Activated T-cell treated with anti-CD3 and anti-CD28 coated beads for 24 hours (primary cell): ENCODE measurements around the gene ENPEP.
"Not testable (repeated sequence)": the region's sequence is repeated elsewhere in the genome, so short reads cannot be mapped to it uniquely, and the experiment has no call there.

Source experiments
- DNase-seq: peaks from one replicate; pipeline ENCODE4 v3.0.0-alpha.2; 2020; ENCODE audit warnings: low read depth

The ENPEP gene

GRCh38 chr4:110516106-110516922 is 40.4 kb downstream of the ENPEP start:
- peak; percentile 53 for DNase-seq

GRCh38 chr4:110518889-110519490 is 43.0 kb downstream of the ENPEP start:
- no peak for DNase-seq

- no peak for DNase-seq
These were observed 44.9 kb downstream of the ENPEP start for GRCh38 chr4:110520886-110521285.

GRCh38 chr4:110526589-110526988 is 50.6 kb downstream of the ENPEP start:
- no peak for DNase-seq

- DNase-seq, result peak; percentile 13
These were observed 51.2 kb downstream of the ENPEP start for GRCh38 chr4:110527156-110527555.

GRCh38 chr4:110532901-110533589 is 57.1 kb downstream of the ENPEP start:
- no peak for DNase-seq

- no peak for DNase-seq
These were observed 57.6 kb downstream of the ENPEP start for GRCh38 chr4:110533590-110533910.

- DNase-seq, result no peak
These were observed 58.0 kb downstream of the ENPEP start for GRCh38 chr4:110533940-110534339.

GRCh38 chr4:110540581-110540980 is 64.6 kb downstream of the ENPEP start:
- no peak for DNase-seq

- no peak for DNase-seq
These were observed 65.1 kb downstream of the ENPEP start for GRCh38 chr4:110540982-110541451.

GRCh38 chr4:110543577-110543976 is 67.6 kb downstream of the ENPEP start:
- no peak for DNase-seq

DNA sequence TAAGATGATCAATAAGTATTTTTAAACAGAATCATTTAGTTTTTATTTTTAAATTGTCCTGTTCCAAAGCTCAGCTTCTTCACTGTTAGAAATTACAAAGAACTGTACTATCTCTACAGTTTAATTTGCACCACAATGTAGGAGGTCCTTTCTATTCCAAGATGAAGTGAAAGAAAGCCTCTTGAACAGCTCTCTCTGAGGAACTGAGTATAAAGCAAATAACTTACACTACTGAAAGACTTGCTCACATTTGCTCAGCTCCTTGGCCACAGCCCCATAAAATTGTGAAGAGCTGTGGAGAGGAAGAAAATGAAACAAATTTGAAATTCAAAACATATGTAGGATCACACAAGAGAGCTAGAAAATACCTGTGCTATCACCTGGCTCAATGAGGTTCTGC is 68.6 kb downstream of the ENPEP start:
- DNase-seq, result no peak

DNA sequence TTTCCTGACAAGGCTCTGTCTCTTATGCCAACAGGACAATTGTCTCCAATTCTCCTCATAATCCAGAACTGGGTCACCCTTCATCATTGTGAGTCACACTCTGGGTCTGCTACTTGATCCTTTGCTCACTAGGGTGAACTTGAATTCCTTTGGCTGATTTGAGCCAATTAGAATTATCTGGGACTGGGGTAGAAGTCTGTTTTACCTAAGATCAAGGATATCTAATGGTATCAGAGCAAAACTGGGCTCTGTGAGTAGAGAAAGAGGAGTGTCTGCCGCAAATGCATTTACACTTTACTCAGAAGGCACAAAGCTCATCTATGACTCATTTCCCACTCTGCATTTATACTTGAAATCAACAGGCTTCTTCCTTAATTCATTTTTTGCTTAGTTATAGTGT is 74.3 kb downstream of the ENPEP start:
- no peak for DNase-seq

DNA sequence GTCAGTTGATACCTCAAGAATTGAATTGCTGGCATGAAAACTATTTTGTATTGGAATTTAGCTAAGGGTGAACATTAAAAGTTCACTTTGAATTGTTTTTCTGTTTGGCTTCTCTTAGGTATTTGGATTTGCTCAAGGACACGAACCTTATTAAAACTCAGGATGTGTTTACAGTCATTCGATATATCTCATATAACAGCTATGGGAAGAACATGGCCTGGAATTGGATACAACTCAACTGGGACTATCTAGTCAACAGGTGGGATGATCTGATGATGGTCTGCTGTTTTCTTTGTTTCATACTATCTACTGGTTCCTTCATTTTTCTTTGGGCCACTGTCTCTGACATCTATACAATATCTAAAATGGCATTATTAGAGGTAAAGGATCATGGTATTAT is 77.2 kb downstream of the ENPEP start:
- no peak for DNase-seq

DNA sequence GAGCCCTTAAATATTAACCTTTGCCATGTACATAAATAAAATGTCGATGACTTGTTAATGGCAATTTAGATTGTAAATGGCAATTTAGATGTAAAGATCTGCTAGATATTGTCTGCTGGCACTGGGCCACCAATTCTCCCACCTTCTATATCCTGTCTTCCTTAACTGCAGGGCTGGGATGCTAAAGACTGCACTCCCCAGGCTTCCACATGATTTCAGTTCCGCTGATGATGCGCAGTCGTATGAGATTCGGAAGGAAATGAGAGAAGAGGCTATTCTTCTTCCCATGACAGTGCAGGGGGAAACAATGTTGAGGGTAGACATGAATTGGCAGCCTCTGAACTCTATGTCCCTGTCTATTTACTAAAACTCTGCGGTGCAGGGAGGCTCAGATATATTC is 91.3 kb downstream of the ENPEP start:
- no peak for DNase-seq

DNA sequence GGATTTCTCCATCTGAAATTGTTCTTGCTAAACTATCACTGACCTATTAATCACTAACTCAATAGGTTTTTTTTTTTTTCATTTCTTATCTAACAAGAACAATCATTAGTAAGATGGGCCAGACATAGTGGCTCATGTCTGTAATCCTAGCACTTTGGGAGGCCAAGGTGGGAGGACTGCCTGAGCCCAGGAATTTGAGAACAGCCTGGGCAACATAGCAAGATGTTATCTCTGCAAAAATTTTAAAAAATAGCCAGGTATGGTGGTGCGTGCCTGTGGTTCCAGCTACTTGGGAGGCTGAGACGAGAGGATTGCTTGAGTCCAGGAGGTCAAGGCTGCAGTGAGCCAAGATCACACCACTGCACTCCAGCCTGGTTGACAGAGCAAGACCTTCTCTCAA is 100.7 kb downstream of the ENPEP start:
- not testable (repeated sequence) for DNase-seq

DNA sequence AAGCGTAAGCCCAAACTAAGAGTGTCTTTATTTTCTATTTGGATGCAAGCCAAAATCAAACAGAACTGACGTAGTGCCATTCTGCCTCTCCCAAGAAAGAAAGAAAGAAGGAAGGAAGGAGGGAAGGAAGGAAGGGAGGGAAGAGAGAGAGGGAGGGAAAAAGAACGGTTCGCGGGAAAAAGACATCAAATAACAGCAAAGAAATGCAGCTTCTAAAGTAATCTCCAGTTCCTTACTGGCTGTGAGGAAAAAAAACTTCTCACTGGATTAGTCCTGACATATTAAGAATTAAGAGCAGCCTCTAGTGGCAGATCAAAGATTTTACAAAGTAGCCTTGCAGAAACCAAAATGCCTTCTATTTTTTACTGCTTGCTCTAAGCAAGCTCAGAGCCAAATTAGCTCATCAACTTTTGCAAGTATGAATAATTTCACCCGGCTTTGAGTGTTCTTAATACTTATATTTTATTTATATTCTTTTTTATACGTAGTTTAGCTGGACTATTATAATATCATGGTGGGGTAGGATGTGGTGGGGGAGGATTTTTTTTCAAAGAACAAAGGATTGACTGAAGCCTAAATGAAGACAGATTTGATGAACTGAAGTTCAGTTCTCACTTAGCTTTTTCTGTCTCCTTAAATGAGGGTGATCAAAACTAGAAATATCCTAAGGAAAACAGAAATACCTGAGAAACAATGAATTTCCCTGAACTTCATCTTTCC is 110.3 kb downstream of the ENPEP start:
- DNase-seq, result no peak

GRCh38 chr4:110587666-110588285 is 111.8 kb downstream of the ENPEP start:
- no peak for DNase-seq

- no peak for DNase-seq
These were observed 113.3 kb downstream of the ENPEP start for GRCh38 chr4:110589297-110589696.

DNA sequence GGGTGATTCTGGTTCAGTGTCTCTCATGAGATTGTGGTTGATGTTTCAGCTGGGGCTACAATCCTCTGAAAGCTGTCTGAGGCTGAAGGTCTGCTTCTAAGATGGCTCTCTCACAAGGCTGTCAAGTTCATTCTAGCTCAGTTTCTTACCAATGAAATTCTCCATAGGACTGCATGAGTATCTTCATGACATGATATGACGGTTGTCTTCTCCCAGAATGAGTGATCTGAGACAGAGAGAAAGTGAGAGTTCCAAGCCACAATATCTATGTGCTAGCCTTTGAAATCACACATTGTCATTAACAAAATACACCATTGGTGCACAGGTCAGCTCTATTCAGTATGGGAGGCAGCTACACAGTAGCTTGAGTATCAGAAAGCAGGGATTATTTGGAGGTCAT is 119.6 kb downstream of the ENPEP start:
- DNase-seq, result no peak

- no peak for DNase-seq
These were observed 120.5 kb downstream of the ENPEP start for GRCh38 chr4:110596431-110596830.

DNA sequence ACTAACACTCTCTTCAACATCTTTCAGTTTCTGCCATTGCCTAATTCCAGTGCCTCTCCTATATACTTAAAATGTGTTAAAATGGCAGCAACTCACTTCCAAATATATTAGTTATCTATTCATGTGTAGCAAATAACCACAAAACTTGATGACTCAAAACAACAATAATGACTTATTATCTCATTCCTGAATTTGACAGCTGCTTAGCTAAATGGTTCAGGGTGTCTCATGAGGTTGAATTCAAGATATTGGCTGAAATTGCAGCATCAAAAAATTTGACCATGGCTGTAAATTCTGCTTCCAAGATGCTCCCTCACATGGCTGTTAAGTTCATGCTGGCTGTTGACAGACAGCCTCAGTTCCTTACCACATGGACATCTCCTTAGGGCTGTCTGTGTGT is 121.6 kb downstream of the ENPEP start:
- no peak for DNase-seq
